GM12874 (cell line): Measurements from ENCODE around the gene FMC1.

Experiments
- CTCF ChIP-seq: IDR thresholded peaks from 2 replicates; pipeline ENCODE4 v1.5.1; 2011; ENCODE audit warnings: low read depth, mild to moderate bottlenecking, control low read depth, low read length, moderate library complexity; ENCODE audit not compliant: insufficient read depth

The FMC1 gene

DNA sequence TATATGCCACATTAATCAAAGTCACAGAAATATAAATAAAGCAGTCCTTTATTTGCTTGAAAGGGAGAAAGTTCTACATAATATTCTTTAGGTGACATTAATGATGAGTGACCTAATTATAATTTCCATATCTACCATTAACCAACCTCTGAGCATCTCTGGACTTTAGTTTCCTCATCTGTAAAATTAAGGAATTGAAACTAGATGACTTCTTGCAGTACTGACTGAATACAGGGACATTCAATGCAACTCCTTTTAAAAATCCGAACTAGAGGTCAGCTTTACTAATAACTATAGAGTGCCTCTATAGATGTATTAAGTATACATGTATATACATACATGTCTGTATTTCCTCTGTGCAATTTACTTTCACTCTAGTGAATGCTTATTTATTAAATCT, 3.9 kb downstream of the FMC1 start:
- no peak for TF ChIP-seq CTCF

GRCh38 chr7:139351027-139351426, 9.9 kb downstream of the FMC1 start:
- TF ChIP-seq CTCF = no peak

GRCh38 chr7:139354729-139355128, 13.6 kb downstream of the FMC1 start:
- TF ChIP-seq CTCF = no peak

- no peak for TF ChIP-seq CTCF
These were observed 14.2 kb downstream of the FMC1 start for GRCh38 chr7:139355320-139355719.

- no peak for TF ChIP-seq CTCF
These were observed 17.6 kb downstream of the FMC1 start for GRCh38 chr7:139358541-139359365.

GRCh38 chr7:139359366-139360209, 18.5 kb downstream of the FMC1 start, which contains the start of gene LUC7L2:
Gene LUC7L2 (plus strand): TSS chr7:139359894. CDS start chr7:139360262, 368 bp downstream.
- no peak for TF ChIP-seq CTCF

DNA sequence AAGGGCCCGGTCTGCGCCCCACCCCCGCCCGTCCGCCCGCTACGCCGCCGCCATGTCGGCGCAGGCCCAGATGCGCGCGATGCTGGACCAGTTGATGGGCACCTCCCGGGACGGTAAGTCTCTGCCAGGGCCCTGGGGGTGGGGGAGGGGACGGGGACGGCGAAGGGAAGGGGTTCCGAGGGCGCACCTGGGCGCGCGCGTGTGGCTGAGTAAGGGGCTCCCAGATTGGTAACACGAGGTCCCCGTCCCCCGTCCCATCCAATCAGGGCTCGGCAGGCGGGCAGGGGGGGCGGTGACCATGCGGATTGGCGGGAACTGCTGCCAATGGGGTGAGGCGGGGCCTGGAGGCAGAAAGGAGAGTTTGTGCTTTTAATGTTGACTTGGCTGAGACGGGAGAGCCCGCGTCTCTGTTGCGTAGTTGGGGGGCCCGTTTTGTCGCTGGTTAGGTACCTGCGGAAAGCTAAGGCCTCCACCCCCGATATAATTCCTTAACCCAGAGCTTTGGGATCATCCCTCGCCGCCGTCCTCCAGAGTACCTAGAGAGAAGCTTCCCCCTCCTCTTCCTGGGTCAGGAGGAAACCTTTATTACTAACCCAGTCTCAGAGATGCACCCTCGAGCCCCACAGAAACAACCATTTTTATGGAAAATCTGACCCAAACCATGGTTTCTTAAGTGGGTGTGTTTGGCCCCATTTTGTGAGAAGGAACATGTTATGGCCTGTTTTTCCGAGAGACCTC, 19.2 kb downstream of the FMC1 start:
- TF ChIP-seq CTCF = no peak
